DMS 273 treated with DMSO at 0.1 percent for 48 hours (cell line): Measurements from ENCODE around the gene PGC.

ENCODE experiments used
- DNase-seq: peaks from one replicate; lab custom pipeline; 2025; lab: John Stamatoyannopoulos, UW

PGC gene

DNA sequence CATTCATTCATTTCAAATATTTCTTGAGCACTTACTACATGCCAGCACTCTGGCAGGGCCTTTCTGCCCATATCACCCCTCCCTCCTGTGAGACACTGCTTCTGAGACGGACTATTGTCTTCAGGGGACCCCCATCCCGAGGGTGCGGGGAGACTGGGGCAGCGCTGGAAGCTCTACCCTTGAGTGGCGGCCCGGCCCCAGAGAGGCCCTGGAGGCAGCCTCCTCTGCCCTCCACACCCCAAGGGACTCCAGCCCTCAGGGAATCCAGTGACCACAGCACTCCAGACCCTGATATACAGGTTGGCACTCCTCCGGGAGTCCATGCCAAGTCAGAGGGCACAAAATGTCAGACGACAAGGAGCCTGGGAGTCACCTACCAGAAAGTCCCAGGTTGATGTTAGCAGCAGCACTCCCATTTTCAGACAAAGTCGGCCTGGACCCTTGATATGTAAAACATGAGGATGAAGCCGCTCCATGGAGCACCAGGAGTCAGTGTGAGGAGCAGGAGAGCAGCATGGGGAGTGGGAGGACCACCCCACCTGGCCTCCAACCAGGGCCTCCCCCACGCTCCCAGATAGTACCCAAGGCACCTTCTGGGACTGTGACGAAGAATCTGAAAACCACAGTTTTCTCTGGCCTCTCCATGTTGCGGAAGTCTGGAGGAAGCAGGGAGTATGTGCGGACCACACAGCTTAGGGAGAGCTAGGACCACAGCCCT, 32.5 kb downstream of the PGC start:
- DNase-seq: no peak

DNA sequence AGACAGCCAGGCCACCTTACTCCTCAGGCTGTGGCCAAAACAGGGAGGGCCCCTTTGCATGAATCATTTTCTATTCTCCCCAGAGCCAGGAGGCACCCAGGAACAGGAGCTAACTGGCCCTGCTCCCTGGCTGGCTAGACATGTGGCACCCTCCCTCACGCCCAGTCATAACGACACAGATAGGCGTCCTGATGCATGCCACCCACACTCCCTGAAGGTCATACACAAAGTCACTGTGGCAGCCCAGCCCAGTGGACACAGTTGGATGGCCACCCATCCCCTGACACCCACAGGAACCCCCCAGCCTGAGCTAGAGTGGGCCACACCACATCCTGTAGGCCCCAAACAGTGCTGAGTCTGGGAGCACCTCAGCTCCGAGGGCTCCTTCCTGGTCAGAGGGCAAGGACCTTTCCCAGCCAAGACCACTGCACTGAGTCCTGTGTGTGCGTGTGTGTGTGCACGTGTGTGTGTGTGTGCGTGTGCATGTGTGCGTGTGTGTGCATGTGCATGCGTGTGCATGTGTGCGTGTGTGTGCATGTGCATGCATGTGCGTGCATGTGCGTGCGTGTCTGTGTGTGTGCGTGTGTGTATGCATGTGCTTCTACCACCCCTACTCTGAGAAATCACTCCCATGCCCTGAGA, 33.4 kb downstream of the PGC start:
- DNase-seq: no peak

DNA sequence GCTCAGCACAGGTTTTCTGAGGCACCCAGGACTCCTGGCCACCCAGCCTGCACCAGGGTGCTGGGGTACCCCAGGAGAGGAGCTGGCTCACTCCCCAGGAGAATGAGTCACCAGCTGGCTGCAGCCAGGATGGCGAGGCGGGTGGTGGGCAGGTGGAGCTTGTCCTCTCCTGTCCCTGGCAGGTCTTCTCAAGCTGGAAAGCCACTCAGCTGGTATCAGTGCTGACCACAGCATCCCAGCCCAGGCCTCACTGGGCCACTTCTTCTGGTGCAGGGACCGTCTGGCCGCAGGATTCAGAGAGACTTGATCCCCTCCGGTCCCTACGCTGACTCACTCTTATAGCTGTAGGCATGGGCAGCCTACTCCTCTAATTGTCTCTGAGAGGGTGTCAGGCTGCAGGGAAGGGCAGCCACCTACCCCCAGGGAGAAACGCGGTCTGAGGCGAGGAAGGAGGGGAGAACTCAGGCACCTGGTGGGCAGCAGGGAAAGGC, 34.0 kb downstream of the PGC start:
- no peak for DNase-seq

DNA sequence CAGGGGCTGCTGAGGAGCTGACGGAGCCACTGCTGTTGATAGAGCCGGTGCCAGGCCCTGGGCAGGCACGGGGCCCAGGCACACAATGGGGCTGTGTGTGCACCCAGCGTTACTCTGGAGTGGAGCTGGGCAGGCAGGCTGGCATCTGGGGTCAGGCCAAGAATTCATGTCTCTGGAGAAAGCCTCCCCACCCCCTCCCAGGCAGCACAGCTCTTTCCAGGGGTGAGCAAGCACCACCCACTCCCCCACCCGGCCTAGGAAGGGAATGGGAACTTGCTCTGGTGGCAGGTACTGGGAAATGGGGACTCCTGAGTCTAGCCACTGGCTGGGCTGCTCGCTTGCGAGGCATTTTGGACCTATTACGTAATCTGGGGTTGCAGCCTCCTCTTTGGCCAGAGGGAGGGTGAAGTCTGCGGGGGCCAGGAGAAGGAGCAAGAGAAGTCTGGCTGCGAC, 34.5 kb downstream of the PGC start:
- no peak for DNase-seq

DNA sequence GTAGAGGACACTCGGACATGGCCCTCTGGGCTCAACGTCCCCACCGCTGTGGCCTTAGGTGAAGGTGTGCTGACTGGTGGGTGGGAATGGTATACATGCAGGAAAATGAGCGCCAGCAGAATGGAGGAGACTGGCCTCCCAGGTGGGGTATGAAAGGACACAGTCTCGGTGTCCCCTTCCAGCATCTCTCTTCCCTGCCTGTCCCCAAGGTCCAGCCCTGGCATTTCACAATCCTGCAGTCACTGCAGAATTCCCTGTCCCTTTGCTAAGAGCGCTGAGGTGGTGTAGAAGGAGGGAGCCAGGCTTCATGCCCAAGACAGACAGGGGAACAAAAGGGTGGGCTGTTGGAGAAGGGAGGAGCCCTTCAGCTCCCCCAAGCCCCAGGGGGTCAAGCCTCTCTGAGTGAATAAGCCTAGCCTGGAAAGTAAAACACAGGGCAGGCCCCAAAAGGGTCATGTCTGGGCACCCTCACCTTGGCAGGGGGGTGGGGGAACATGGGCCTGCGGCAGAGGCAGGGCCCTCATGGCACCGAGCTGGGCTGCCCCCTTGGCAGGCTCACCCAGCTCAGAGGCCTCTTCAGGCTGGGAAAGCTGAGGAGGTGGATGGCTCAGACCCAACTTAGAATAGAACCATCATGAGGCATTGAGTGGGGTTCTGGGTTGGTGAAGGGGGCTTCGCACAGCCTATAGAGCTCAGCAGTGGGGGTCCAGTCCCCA, 35.7 kb downstream of the PGC start:
- DNase-seq: no peak

DNA sequence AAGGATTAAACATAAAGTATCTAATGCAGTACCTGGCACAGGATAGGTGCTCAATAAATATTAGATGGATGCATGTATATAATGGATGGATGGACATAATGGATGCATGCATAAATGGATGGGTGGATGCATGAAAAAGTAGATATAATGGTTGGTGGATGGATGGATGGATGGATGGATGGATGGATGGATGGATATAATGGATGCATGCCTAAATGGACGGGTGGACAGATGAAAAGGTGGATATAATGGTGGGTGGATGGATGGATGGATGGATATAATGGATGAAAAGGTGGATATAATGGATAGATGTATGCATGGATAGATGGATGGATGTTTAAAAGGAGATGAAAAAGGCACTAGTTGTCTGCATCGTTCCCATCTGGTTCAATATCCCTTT, 37.8 kb downstream of the PGC start:
- DNase-seq: no peak

DNA sequence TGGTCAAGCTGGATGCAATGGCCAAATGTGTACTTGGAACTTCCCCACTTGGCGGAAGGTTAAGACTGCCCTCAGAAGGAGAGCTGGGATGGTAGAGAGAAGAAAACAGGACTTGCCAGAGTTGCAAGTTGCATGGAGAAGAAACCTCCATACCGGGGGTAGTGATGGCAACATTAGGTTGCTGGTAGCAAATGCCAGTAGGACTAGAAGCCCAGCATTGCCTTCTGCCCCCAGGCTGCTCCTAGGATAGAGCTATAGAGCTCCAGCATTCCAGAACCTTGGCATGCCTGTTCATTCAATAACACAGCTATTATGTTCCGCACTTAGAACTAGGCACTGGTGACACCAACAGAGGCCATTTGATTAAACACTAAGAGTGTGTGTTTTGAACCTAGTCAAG, 38.3 kb downstream of the PGC start:
- no peak for DNase-seq

DNA sequence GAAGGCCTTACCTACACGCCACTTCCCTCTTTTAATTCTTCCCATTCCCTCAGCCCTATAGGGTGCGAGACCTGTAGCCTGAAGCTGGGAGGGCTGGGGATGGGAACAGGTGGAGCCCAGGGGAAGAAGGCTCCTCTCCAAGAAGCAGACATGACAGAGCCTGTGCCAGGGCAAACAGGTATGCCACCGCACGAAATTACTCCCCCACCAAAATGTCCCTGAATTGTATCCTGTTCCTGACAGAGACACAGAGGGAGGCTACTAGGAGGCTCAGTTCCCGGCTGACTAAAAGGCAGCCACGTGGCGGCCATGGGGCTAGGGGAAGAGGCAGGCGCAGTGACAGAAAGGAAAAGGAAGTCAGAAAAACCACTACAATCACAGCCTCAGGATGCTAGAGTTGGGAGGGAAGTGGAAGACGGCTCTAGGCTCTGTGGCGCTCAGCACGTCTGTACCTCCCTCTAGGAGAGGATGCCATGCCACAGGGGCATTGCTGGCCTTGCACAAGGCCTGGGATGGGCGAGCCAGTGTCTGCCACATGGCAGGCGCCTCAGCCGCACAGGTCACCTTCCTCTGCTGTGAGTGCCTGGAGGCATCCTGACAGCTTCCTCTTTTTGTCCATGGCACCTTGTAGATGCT, 39.5 kb downstream of the PGC start:
- DNase-seq: no peak

DNA sequence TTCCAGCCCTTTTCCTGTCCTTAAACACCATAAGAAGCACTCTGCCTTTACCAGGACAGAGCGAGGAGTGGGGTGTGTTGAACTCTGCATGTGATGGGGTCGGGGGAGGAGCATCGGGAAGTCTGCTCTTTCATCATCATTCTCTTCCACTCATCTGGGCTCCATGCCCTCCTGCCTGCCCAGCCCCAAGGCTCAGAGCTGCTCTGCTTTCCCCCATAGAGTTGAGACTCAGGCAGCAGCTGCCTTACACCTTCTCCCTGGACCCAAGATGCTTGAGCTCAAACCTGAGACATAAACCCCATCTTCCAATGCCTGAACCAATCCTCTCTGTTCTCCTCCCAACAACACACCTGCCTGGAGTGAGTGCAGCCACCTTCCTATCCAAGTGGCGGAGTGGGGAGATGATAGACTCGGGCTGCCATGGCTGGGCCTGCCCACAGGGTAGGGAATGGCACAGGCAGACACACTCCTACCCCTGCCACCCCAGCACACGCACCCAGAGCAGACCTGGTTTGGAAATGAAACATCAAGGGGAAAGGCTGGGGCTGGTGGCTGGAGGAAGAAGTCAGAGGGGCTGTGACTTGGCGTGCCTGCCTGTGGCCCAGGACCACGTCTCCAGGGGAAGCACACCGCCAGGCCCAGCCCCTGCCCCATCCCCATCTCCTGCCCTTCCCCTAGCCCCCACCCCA, 40.2 kb downstream of the PGC start:
- no peak for DNase-seq

DNA sequence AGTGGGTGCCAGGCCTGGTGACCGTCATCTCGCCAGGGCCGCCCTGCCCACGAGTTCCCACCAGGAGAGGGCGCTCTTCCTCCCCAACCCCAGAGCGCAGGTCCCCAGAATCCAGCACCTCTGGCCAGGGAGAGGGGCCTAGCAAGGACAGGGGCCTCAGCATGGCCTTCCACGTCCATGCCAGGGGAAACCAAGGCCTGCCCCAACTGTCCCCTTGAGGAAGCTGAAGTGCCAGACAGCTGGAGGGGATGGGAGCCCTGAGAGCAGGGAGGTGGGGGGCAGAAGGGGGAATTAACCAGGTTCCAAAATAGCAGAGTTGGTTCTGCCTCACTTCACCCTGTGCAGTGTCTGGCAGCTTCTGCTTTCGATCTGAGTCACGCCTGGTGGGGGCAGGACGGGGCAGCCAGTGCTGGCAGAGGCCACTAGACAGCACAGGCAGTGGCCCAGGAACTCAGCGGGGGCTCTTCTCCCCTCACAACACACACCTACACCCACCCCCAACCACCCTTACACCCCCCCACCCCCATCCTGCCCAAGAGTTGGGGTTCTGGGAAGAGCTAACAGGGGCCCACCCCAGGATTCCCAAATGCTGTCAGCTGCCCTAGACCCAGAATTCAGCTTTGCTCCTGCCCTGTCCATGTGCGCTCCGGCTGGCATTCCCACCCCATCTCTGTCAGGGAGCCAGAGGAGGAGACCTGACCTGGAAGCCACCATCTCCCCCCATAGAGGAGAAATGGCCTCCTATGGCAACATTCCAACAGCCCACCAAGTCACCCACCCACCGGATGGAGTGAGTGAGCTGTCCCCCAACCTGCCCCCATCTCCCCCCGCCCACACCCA, 41.0 kb downstream of the PGC start:
- DNase-seq: no peak

DNA sequence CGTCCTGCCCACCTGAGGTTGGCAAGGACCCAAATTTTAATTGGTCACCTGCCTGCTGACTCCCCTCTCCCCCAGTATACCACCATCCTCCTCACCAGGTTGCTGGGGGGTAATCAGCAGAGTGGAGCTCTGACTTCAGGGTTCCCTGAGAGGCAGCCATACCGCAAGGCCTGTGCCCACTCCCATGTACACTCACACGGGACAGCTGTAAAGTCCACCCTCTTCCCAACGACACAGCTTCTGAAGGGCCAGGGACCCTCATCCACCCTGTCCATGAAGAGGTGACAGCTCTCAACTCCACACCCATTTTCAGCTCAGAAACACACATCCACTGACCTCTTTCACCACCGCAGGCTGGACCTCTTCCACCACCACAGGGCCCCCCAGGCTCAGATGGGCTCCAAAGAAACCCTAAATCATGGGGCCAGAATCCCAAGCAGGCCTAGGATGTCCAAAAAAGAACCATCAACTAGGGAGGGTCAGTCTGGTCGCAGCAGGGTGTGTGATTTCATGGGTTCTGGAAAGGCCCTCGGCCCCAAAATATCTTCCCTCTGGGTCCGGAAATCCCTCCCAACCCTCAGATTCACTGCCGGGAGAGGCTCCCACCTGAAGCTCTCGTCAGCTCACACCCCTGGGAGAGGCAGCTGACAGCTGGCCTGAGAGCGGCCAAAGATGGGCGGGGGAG, 41.7 kb downstream of the PGC start:
- DNase-seq: no peak

DNA sequence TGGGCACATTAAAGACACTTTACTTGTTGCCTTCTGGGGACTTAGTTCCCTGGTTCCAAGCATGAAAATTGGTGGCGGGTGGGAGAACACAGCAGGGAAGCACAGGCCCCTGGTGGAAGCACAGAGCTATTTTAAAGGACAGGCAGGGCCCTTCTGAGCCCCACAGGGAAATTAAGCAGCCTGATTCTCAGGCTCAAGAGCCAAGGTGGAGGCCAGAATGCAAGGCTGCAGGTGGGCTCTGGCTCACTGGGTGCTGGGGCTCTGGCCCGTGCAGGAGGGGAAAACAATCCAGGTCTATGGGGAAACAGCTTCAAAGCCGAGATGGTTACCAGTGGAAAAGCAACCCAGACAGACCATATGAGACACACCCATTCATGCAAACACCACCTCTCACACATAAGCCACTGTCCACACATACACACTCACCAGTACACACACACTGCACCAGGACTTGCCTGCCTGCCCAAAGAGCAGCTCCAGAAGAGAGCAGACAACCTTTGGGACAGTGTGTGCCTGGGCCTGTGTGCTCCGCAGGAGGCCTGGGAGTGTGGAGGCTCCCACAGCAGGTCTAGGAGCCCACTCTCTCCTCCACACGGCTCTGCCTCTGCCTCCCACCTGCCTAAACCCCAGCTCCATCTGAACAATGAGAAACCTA, 42.4 kb downstream of the PGC start:
- no peak for DNase-seq

DNA sequence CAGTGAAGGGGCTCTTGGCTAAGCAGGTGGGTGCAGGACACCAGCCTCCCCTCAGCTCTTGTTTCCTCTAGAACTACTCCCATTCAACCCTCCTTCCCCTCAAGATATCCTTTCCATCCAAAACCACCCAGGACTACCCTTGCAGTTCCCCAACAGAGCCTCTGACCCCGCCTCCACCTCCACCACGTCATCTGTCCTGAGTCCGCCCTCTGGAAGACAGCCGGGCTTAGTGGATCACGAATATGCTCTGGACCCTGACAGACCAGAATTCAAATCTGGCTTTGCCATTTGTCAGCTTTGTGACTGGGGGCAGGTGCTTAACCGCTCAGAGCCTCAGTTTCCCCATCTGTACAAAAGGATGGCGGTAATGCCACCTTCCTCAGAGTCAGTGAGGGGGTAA, 43.2 kb downstream of the PGC start:
- no peak for DNase-seq

DNA sequence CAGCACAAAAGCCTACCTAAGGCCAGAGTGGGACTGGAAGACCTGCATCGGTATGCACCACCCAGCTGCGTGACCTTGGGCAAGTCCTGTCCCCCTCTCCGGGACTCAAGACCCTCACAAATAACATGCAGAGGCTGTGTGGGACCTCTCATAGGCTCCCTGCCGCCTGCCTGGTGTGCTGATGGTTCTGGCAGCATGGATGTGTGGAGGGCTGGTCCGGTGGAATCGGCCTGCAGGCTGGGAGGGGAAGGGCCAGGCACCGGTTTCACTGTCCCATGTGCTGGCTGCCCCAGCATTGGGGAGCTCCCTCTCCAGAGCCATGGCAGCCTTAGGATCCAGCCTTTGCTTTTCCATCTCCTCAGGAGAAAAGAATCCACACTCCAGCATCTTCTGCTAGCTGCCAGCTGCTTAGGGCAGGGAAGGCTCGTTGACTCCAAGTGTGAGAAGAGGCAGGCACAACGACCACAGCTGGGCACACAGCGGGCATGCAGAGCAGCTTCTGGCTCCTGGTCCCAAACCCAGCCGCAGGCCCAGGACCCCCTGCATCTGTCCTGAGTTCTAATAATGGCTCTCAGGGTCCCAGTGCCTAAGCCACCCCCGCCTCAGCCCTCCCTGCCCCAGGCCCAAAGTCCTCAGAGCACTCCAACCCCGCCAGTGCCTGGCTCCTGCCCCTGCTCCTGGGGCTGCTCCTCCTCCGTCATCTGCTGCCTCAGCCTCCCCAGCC, 44.3 kb downstream of the PGC start:
- DNase-seq: no peak

DNA sequence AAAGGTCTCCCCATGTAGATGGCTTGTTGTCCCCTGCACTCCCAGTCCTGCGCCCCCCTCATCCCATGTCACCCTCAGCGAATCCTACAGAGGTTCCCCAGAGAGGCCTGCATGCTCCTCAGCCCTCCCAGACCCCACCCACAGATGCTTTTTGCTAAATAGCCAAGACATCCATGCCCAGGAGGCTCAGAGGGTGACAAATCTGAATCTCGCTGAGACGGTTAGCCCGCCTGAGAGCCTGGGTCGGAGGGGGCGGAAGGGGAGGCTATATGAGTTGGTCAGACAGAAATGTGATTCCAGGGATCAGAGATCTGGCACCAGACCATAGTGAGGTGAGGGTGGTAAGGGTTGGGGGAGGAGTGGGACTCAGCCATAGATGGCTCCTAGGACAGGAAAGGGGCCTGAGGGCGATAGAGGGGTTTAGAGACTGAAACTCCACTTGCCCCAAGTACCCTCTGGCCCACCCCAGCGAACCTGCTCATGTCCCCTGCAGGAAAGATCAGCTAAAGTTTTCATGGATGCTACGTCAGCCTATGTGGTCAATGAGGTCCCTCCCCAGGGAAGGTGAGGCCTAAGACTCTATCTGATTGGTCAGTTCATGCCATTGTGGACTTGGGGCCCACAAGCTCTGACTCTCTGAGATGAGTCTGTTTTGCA, 45.0 kb downstream of the PGC start:
- DNase-seq: no peak

DNA sequence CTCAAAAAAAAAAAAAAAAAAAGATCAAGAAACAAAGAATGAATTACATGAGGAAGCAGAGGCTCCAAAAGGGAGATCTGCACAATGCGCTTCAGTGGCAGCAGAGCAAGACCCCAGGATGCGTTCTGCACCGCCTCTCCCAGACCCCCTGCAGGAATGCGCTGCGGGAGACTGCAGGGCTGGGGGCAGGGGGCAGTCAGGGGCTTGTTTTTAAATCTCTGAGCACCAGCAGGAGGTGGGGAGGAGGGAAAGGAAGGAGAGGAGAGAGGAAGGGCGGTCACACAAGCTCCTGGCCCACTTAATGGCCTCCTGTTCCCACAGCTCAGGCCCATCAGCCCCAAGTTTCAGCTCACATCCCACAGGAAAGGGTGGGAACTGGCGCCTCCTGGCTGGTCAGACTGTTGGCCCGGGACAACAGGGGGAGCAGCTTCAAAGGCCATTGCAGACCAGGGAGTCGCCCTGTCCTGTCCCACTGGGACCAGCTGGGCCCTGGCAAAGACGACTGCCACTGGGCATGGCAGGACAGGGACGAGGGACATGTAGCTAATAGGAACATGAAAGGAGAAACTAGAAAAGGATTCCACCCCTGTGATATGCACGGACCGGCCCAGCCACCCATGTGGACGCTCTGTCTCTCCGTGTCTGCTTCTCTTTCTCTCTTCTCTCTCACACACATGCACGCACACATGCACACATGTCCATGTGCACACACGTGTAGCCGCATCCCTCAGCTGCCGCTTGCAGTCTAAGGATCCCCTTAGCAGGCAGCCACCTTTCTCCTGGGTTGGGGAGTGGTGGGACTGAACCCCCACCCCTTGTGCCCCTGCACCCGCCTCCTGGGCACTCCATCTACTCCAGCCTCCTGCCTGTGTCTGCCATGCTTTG, 46.5 kb downstream of the PGC start:
- no peak for DNase-seq

DNA sequence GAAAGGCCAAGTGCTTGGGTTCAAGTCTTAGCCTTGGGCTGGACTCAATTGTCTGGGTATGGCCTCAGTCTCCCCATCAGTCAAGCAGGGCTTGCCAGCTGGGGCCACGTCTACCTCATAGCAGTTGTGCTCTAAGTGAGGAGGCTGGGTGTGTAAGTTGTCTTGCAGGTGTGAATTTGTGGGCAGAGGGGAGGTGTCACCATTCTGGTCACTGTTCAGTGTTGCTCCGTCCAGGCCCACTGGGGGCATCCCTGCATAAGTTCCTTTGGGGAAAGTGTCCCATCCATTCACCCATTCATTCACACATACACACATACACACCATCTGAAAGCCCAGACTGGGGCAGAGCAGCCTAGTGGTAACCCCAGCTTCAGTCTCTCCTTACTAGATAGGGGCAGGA, 48.1 kb downstream of the PGC start:
- no peak for DNase-seq
